ENCODE results near the gene ATP8B1. TPM values are rescaled to one million over a fixed set of nuclear protein-coding genes. Genes with fewer than 3 reads are reported as not detected.

The ATP8B1 gene
- total RNA-seq, 1 donor from 2014 or later, result 0.15 TPM

DNA sequence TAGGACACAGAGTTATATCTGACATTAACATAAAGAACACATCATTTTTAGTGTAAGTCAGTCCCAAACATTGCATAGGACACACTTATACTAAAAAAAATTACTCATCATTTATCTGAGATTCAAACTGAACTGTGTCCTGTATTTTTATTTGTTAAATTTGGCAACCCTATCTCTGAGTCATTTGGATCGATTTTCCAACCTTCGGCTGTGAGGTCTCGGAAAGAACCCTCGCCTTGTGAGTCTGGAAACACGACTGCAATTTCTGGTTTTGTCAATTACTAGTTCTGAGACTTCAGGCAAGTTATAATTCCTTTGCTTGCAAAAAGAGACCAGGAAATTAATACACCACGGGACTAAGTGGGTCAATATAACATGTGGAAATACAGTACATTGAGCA lies 14.0 kb downstream of the ATP8B1 start:
- H3K9ac ChIP-seq, result no peak overlapping the region
- Mint-ChIP-seq H3K9me3 (no peaks in the 10 kb centered on the region), H3K4me1 (peaks cover 2% of the 10 kb centered on the region), H3K36me3 (no peaks in the 10 kb centered on the region), H3K27me3 (ENCODE audit: insufficient read depth, low read depth) (peaks cover 5% of the 10 kb centered on the region), H3K27ac (no peak overlapping the region), H3K4me3 (no peak overlapping the region)
- no peaks in the 10 kb centered on the region for H3K9me3 ChIP-seq (ENCODE audit: low read depth)
- DNase-seq (ENCODE audit: low spot score), result no peak
- no peaks in the 10 kb centered on the region for H3K79me2 ChIP-seq (ENCODE audit: low read depth)
- H3K4me1 ChIP-seq, result no peaks in the 10 kb centered on the region
- H3K36me3 ChIP-seq, result no peaks in the 10 kb centered on the region
- H4K20me1 ChIP-seq (ENCODE audit: low read depth), result no peaks in the 10 kb centered on the region
- no peaks in the 10 kb centered on the region for H3F3A ChIP-seq (ENCODE audit: low read depth)
- H3K4me2 ChIP-seq, result no peak overlapping the region
- no peak overlapping the region for H3K27ac ChIP-seq
- no peak overlapping the region for H2AFZ ChIP-seq (replicated peaks)
- no peak for TF ChIP-seq EZH2 (IDR thresholded peaks at IDR 0.05)
- TF ChIP-seq EZH2phosphoT487 (IDR thresholded peaks at IDR 0.05), result no peak
- TF ChIP-seq, protein P1, sequence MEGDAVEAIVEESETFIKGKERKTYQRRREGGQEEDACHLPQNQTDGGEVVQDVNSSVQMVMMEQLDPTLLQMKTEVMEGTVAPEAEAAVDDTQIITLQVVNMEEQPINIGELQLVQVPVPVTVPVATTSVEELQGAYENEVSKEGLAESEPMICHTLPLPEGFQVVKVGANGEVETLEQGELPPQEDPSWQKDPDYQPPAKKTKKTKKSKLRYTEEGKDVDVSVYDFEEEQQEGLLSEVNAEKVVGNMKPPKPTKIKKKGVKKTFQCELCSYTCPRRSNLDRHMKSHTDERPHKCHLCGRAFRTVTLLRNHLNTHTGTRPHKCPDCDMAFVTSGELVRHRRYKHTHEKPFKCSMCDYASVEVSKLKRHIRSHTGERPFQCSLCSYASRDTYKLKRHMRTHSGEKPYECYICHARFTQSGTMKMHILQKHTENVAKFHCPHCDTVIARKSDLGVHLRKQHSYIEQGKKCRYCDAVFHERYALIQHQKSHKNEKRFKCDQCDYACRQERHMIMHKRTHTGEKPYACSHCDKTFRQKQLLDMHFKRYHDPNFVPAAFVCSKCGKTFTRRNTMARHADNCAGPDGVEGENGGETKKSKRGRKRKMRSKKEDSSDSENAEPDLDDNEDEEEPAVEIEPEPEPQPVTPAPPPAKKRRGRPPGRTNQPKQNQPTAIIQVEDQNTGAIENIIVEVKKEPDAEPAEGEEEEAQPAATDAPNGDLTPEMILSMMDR (IDR thresholded peaks at IDR 0.05), result no peak
- no peak overlapping the region for H3K4me3 ChIP-seq
- H3K27me3 ChIP-seq, result no peaks in the 10 kb centered on the region

DNA sequence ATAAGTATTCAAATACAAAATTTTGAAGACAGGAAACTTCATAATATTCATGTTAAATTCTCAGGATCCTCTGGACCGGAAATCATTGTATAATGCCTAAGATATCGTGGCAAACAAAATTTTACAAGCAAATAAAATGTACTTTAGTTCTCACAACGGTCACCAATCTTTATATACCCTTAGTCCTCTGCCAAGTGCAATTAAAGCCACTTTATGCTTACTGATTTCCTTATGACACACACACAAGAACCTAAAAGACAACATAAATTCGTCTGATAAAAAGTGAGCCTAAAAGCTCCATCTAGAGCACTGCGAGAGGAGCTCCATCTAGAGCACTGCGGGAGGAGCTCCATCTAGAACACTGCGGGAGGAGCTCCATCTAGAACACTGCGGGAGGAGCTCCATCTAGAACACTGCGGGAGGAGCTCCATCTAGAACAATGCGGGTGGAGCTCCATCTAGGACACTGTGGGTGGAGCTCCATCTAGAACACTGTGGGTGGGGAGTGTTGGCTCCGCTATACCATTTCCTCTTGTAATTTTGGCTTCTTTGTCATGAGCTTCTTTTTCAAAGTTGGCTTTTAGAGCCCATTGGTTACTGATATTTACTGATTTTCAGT lies 15.9 kb downstream of the ATP8B1 start:
- no peaks in the 10 kb centered on the region for H3K9me3 ChIP-seq (ENCODE audit: low read depth)
- no peak overlapping the region for H3K4me3 Mint-ChIP-seq
- H3K27me3 ChIP-seq, result no peaks in the 10 kb centered on the region
- H3K4me3 ChIP-seq, result no peak overlapping the region
- no peaks in the 10 kb centered on the region for H3F3A ChIP-seq (ENCODE audit: low read depth)
- H3K79me2 ChIP-seq (ENCODE audit: low read depth), result no peaks in the 10 kb centered on the region
- H2AFZ ChIP-seq (replicated peaks), result no peak overlapping the region
- H3K4me1 Mint-ChIP-seq, result peaks cover 6% of the 10 kb centered on the region
- H3K36me3 ChIP-seq, result no peaks in the 10 kb centered on the region
- H4K20me1 ChIP-seq (ENCODE audit: low read depth), result no peaks in the 10 kb centered on the region
- H3K27me3 Mint-ChIP-seq (ENCODE audit: insufficient read depth, low read depth), result peaks cover 5% of the 10 kb centered on the region
- H3K27ac ChIP-seq, result no peak overlapping the region
- no peak overlapping the region for H3K4me2 ChIP-seq
- H3K36me3 Mint-ChIP-seq, result no peaks in the 10 kb centered on the region
- H3K9ac ChIP-seq, result no peak overlapping the region
- TF ChIP-seq, protein P1 (IDR thresholded peaks at IDR 0.05), result no peak
- no peak for TF ChIP-seq EZH2phosphoT487 (IDR thresholded peaks at IDR 0.05)
- H3K27ac Mint-ChIP-seq, result no peak overlapping the region
- no peaks in the 10 kb centered on the region for H3K4me1 ChIP-seq
- no peak for DNase-seq (ENCODE audit: low spot score)
- no peaks in the 10 kb centered on the region for H3K9me3 Mint-ChIP-seq

- H3K4me1 Mint-ChIP-seq, result peaks cover 6% of the 10 kb centered on the region
- no peaks in the 10 kb centered on the region for H3K27me3 Mint-ChIP-seq (ENCODE audit: insufficient read depth, low read depth)
- H3K9ac ChIP-seq, result no peak overlapping the region
Observed at GRCh38 chr18:57785751-57786437, 17.2 kb downstream of the ATP8B1 start.

More at GRCh38 chr18:57785751-57786437, 17.2 kb downstream of the ATP8B1 start:
- H3K4me2 ChIP-seq, result no peak overlapping the region
- H2AFZ ChIP-seq (replicated peaks), result no peak overlapping the region
- DNase-seq (ENCODE audit: low spot score), result no peak
- no peaks in the 10 kb centered on the region for H3K4me1 ChIP-seq
- no peaks in the 10 kb centered on the region for H3K27me3 ChIP-seq
- no peaks in the 10 kb centered on the region for H3K9me3 ChIP-seq (ENCODE audit: low read depth)
- H3K79me2 ChIP-seq (ENCODE audit: low read depth), result no peaks in the 10 kb centered on the region
- no peak overlapping the region for H3K27ac ChIP-seq
- Mint-ChIP-seq H3K9me3 (no peaks in the 10 kb centered on the region), H3K4me3 (no peak overlapping the region), H3K36me3 (no peaks in the 10 kb centered on the region), H3K27ac (no peak overlapping the region)
- no peak overlapping the region for H3K4me3 ChIP-seq
- no peaks in the 10 kb centered on the region for H3K36me3 ChIP-seq
- no peaks in the 10 kb centered on the region for H3F3A ChIP-seq (ENCODE audit: low read depth)
- no peak for TF ChIP-seq EZH2 (IDR thresholded peaks at IDR 0.05)
- TF ChIP-seq, protein P1 (IDR thresholded peaks at IDR 0.05), result no peak
- H4K20me1 ChIP-seq (ENCODE audit: low read depth), result no peaks in the 10 kb centered on the region
